NT2/D1 (cell line): Measurements from ENCODE around the gene PNPO.

ENCODE experiments used
- SUZ12 ChIP-seq: IDR thresholded peaks from 2 replicates; pipeline ENCODE4 v1.6.1; 2011; ENCODE audit not compliant: insufficient read length, insufficient read depth; ENCODE audit errors: extremely low read depth
- YY1 ChIP-seq: IDR thresholded peaks from 2 replicates; pipeline ENCODE4 v1.6.1; 2011; ENCODE audit not compliant: insufficient read length, insufficient read depth
- ZNF274 ChIP-seq: IDR thresholded peaks from 2 replicates; pipeline ENCODE4 v1.6.1; 2011; ENCODE audit warnings: mild to moderate bottlenecking, low read depth, low read length

- no peak for TF ChIP-seq YY1
- no peak for TF ChIP-seq SUZ12
- no peak for TF ChIP-seq ZNF274
Observed at GRCh38 chr17:47987240-47987835, 46.0 kb downstream of the PNPO start.
